HG03280 (cell line): Measurements from ENCODE around the gene KIAA1586.
A peak's percentile ranks its signal among the peaks of the same experiment; 100 is the strongest.
"Not testable (repeated sequence)": the region's sequence is repeated elsewhere in the genome, so short reads cannot be mapped to it uniquely, and the experiment has no call there.

ENCODE experiments used
- ATAC-seq: cut with Tn5 transposase; IDR thresholded peaks from one replicate; pipeline ENCODE4 v1.9.1; 2021; ENCODE audit warnings: mild to moderate bottlenecking, moderate library complexity; ENCODE audit not compliant: unreplicated experiment

The KIAA1586 gene

DNA sequence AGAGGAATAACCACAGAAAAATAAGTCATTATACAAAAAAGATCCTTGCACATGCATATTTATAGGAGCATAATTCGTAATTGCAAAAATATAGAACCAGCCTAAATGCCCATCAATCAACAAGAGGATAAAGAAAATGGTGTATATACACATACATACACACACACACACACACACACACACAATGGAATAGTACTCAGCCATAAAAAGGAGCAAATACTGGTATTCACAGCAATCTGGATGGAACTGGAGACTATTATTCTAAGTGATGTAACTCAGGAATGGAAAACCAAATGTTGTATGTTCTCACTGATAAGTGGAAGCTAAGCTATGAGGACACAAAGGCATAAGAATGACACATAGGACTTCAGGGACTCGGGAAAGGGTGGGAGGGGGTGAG lies 1.9 kb upstream of the KIAA1586 start:
- ATAC-seq: no peak

DNA sequence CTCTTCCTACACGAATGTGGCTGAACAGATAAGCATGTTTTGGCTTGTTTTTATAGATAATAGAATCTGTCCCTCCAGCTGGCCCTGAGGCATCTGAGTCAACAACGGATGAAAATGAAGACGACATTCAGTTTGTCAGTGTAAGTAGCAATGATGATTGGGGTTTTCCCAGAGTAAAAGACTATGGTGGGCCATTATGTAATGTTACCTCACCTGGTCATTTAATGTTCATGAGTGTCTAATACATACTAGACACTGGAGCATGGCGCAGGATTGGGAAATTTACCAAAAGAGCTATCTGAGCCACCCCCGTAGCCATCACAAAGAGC lies 728 bp downstream of the KIAA1586 start:
- ATAC-seq: peak; percentile 12

DNA sequence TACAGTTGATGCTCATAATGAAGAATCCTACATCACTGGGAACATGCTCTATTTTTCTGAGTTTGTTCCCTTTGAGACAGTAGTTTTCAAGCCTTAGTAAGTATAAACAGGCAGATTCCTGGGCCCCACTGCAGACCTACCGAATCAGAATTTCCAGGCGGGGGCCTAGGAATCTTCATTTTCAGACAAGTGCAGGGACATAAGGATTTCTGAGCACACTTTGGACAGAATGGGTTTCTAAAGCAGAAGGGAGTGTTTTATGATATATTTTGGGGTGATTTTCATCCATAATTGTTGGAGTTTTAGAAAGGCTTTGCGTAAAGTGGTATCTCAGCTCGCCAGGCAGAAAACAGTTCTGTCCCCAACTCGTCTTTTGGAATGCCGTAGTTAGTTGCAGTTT lies 1.4 kb downstream of the KIAA1586 start:
- ATAC-seq: not testable (repeated sequence)

DNA sequence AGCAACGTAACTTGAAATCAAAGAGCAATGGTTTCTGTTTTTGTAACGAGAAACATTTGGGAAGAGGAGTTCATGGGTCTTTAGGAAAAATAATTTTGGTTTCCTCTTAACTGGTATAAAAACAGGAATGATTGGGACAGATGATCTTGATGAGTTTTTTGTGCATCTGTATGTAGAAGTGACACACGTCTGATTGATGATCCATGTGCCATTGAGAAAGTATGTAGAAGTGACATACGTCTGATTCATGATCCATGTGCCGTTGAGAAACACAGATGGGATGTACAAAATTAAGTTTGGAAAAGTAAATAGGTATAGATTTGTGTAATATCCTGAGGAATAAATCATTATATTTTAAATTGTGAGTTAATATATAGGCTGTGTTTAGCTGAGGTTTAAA lies 2.1 kb downstream of the KIAA1586 start:
- ATAC-seq: no peak

DNA sequence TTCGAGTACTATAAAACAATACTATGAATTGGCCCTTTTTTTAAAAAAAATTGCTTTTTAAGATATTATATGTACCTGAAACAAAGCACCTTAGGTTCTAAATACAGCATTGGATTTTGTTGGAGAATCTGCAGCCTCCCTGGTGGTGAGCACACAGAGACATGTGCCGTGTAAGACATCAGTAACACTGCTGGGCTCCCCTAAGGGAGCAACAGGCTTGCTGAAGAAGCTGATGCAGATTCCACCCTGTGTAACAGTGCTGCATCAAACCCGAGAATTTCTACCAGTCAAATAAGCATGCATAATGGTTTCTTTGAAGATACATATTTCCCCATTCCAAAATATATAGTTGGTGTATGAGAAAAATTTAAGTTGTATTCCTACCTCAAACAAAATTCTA lies 17.4 kb downstream of the KIAA1586 start:
- no peak for ATAC-seq

DNA sequence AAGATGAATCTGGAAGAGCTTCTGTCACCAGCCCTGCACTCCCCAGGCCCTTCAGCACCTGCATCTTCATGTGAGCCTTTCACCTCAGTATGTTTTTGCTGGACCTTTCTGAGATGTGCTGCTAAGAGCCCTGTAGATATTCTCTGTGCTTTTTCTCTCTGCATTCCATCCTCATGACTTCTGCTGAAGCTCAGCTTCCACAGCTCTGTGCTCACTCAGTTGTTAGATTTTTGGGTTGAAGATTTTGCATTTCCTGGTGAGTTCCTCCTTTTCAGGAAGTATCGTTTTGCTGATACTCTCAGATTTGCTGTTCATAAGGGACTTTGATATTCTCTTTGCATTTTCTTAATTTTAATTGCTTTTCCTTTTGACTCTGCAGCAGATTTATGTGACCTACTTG lies 18.3 kb downstream of the KIAA1586 start:
- no peak for ATAC-seq

DNA sequence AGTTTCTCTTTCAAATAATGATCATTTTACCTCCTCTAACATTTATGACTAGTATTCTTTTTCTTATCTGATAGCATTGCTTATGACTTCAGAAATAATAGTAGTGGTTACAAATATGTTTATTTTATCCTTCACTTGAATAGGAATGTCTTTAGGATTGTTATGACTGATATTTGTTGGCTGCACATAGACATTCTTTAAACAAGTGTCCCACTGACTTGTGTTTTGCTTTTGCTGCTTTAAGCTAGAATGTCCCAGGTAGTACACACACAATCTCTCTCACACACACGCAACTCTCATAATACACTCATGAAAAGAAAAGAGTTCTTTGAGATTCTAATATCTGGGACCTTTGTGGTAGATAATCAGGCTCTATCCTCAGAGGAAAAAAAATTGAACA lies 21.6 kb downstream of the KIAA1586 start:
- ATAC-seq: no peak

DNA sequence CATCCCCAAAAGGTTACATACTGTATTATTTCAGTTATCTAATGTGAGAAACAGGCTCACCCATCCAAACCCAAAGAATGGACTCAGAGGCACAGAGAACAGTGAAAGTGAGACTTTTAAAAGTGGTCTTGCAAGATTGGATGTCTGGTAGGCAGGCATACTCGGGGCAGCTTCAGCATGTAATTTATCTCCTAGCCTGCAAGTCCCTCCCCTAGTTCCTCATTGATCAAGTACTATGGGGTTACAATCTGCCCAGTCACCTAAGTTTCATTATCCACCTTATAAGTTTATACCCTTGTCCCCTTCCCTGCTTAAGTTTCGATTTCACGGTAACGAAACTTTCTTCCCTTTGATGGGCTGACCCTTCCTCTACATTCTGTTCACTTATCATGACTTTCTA lies 22.7 kb downstream of the KIAA1586 start:
- no peak for ATAC-seq

DNA sequence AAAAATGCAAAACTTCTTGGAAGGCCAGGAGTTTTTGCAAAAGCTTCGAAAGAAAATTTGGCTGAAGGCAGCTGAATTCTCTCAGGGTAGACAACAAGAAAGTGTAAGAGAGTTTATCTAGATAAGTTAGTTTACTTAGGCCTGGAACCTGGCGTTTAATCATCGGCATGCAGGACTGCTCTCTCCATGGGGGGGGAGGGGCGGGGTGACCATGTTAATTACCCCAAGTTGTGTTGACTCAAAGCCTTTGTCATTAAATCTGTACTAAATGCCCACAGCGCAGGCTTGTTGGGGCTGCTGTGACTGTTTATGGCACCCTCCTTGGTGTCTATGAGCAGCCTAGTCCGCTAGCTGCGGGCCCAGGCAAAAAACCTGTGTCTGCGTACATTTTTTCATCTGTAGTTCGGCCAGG lies 23.4 kb downstream of the KIAA1586 start:
- no peak for ATAC-seq

DNA sequence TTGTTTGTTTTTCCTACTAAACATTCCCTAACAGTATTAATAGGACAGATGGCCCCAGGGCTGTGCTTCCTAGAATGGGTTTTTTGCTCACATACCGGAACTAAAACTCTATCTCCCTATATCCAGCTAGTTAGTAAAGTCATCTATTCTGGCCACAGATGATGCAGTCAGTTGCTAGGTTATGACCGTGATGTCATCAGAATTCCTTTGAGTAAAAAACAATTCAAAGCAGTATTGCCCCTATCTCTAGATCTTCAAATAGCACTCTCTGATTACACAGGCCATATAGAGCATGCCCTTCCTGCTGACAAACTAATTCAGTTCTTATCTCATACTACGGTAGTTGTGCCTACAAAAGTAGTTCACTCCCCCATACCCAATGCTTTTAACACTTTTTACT lies 25.6 kb downstream of the KIAA1586 start:
- no peak for ATAC-seq

DNA sequence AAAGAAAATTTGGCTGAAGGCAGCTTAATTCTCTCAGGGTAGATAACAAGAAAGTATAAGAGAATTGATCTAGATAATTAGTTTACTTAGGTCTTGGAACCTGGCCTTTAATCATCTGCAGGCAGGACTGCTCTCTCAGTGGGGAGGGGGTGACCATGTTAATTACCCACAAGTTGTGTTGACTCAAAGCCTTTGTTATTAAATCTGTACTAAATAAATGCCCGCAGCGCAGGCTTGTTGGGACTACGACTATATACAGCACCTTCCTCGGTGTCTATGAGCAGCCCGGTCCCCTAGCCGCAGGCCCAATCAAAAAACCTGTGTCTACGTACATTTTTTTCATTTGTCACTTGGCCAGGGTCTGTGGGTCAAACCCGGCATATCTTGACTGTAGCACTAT lies 27.9 kb downstream of the KIAA1586 start:
- ATAC-seq: no peak

DNA sequence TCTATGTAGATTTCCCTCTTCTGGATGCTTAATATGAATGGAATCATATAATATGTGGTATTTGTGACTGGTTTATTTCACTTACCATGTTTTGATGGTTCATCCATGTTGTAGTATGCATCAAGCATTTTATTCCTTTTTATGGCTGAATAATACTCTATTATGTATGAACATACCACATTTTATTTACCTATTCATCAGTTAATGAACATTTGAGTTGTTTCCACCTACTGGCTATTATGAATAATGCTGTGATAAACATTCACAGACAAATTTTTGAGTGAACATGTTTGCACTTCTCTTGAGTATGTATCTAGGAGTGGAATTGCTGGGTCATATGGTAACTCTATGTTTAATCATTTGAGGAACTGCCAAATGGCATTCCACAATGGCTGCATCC lies 28.6 kb downstream of the KIAA1586 start:
- no peak for ATAC-seq

DNA sequence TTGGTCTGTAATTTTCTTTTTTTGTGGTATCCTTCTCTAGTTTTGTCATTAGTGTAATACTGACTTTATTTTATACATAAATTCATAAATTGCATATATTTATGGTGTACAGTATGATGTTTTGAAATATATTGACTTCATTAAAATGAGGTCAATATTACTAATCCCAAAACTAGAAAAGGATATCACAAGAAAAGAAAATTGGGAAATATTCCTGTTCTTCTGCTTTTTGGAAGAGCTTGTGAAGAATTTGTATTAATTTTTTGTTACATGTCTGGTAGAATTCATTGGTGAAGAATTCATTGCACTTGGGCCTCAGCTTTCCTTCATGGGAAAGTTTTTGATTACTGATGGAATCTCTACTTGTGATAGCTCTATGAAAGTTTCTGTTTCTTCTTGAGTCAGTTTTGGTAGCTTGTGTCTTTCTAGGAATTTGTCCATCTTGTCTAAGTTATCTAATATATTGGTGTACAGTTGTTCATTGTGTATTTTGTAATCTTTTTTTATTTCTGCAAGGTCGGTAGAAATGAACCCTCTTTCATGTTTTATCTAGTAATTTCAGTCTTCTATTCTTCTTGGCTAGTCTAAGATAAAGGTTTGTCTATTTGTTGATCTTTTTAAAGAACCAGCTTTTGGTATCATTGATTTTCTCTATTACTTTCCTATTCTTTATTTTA lies 32.2 kb downstream of the KIAA1586 start:
- no peak for ATAC-seq

DNA sequence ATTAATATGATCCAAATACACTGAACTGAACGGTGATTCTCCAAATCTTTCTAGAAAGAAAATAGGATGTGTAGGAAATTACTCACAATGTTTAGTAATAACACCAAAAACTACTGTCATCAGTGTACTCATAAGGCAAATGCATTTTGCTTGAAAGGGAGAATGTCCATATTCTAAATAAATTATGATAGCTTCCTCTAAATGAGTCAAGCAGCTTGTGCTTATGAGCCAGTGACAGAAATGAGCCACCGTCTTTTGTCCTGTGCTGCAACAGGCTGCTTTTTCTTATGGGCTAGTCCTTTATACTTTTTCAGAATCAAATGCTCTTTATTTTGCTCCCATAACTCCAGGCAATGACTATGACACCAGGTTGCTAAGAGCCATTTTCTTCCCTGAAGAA lies 39.0 kb downstream of the KIAA1586 start:
- no peak for ATAC-seq

DNA sequence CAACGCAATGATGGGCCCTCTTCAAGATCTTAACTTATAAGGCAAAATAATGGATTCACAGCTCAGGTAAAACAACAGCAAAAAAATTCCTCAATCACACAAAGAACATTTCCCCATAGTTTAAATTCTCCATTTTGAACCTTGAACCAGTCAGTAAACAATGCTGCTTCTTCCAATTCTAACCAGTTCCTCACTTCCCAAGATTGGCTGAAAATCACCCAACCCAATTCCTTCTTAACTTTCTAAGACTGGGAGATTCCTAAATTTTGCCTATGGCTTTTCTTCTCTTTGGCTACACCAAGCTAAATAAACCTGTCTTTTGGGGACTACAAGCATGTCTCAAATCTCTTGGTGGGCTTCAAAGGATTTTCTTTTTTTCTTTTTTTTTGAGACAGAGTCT lies 40.4 kb downstream of the KIAA1586 start:
- no peak for ATAC-seq

DNA sequence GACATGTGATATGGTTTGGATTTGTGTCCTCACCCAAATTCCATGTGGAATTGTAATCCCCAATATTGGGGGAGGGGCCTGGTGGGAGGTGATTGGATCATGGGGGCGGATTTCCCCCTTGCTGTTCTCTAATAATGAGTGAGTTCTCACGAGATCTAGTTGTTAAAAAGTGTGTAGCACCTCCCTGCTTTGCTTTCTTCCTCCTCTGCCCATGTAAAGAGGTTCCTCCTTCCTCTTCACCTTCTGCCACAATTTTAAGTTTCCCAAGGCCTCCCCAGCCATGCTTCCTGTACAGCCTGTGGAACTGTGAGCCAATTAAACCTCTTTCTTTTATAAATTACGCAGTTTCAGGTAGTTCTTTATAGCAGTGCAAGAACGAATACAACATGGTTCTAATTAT lies 41.4 kb downstream of the KIAA1586 start:
- ATAC-seq: no peak

DNA sequence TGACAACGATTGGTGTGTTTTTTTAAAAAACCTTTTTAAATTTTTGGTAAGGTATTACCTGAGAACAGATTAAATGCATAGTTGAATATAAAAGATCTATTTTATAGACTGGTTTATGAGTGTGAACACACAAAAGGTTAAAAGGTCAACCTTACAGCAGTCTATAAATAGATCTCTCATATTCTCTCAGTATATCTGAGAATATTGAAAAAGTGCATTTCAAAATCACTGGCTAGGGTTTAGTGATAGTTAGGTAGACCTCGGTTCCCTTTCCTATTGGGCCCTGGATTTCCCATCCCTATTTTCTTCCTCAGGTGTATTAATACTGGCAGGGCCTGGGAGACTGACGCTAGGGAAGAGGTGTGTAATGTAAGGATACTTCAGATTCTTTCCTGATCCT lies 42.8 kb downstream of the KIAA1586 start:
- ATAC-seq: no peak

DNA sequence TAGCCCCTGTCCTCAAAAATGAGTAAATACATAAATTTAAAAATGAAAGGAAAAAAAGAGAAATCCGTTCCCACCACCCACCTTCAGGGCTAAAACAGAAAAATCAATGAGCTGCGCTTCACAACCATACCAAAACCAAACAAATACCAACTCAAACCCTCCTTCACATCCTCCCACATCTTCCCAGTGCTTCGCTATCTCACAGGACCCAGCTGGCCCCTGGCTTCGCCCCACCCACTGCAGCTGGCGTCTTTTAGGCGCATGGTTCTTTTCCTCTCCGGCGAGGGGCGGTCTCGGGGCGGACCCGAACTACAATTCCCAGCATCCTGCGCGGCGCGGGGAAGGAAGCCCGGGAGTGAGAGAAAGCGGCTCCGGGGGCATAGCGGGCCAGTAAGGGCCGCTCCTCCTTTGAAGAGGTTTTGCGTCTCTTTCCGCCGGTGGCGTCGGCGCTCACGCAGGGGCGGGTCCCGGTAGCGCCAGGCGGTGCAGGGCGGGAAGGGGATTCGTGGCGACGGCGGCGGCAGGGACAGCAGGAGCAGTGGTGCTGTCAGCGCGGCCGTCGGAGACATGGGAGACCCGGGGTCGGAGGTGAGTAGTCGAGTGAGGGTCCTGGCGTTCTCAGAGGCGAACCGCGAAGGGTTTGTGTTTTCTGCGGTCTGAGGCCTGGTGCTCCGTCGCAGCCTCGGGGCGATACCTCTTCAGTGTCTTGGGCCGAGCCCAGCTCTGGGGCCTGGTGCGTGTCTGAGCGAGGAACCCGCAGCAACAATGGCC lies 43.4 kb downstream of the KIAA1586 start, which contains the start of gene ZNF451:
Gene ZNF451, plus strand, starts transcription at position 502 of the 771 bp plus-strand sequence. Its CDS starts 66 bp downstream, at position 568.
- ATAC-seq: peak; percentile 91

DNA sequence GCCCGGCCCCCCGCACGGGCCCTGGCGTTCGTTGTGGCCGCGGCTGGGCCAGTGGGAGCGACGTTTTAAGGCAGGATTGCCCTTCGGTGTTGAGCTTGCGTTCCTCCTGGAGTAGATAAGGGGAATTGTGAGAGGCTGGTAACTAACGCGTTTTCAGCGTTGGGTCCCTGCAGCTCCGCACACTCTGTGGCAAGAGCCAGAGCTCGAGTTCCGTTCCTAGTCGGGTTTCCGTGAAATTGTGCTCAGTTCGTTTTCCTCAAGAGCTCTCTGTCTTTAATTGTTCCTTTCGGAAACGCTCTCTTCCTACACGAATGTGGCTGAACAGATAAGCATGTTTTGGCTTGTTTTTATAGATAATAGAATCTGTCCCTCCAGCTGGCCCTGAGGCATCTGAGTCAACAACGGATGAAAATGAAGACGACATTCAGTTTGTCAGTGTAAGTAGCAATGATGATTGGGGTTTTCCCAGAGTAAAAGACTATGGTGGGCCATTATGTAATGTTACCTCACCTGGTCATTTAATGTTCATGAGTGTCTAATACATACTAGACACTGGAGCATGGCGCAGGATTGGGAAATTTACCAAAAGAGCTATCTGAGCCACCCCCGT lies 44.1 kb downstream of the KIAA1586 start:
- peak; percentile 18 for ATAC-seq

DNA sequence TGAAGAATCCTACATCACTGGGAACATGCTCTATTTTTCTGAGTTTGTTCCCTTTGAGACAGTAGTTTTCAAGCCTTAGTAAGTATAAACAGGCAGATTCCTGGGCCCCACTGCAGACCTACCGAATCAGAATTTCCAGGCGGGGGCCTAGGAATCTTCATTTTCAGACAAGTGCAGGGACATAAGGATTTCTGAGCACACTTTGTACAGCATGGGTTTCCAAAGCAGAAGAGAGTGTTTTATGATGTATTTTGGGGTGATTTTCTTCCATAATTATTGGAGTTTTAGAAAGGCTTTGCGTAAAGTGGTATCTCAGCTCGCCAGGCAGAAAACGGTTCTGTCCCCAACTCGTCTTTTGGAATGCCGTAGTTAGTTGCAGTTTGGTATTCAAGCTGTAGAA lies 44.9 kb downstream of the KIAA1586 start:
- not testable (repeated sequence) for ATAC-seq

DNA sequence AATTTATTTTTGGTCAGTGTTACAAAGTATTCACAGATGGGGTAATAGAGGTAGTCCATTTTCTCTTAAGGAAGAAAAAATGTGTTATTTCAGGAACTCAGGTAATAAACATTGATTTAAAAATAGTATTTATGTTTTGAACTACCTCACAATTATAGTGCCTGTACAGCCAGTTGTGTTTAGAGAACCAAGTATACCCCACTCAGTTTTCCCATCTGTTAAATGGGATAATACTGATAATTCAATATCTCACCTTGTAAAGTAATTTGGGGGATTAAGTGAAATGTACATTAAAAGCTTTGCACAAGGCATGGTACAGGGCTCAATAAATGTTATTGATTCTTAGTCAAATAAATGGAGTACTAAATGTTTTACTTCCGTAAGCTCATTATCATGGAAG lies 48.2 kb downstream of the KIAA1586 start:
- ATAC-seq: no peak

DNA sequence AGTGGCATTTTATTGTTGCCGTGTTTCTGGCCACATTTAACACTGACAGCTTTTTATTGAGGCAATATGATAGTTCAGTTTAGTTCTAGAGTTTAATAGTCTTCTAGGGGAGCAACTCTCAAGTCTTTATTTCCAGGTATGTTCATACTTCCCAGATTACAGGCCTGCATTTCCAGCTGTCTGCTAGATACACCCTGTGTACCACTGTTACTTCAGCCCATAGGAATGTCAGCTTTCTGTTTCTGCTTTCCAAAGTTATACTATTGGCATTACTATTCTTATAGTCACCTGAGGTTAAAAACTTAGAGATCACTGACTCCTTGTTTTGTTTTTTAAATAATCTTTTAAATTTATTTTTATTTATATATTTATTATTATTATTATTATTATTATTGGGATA lies 51.1 kb downstream of the KIAA1586 start:
- no peak for ATAC-seq
